GM08714 (cell line): ENCODE data around the gene CRYGB.
"Not testable (repeated sequence)": the region's sequence is repeated elsewhere in the genome, so short reads cannot be mapped to it uniquely, and the experiment has no call there.

Source experiments
- H3K4me3 ChIP-seq: fragments of 200-500 bp; sonication (Bioruptor generic); 2 replicates; pipeline ENCODE4 v1.5.1; 2014; ENCODE audit warnings: mild to moderate bottlenecking, low read length, inconsistent platforms
- ZNF274 ChIP-seq: IDR thresholded peaks from 2 replicates; pipeline ENCODE4 v1.6.1; 2012; ENCODE audit warnings: mild to moderate bottlenecking, low read depth, low read length

The CRYGB gene

DNA sequence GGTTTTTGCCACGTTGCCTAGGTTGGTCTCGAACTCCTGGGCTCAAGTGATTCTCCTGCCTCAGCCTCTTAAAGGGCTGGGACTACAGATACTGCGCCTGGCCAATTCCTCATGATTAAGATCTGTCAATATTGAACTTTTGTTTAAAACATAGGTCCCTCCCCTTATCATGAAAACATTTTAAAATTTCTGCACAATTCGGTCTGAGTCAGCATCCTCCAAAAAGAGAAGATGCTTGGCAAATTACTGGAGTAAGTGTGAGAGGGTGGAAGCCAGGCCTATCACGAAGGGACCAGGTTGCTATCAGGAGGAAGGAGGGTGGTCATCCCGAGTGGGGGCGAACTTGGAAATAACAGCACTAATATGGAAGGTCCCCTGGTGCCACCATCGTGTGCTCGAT is 28.2 kb upstream of the CRYGB start:
- H3K4me3 ChIP-seq, result no peak overlapping the region
- TF ChIP-seq ZNF274, result no peak

DNA sequence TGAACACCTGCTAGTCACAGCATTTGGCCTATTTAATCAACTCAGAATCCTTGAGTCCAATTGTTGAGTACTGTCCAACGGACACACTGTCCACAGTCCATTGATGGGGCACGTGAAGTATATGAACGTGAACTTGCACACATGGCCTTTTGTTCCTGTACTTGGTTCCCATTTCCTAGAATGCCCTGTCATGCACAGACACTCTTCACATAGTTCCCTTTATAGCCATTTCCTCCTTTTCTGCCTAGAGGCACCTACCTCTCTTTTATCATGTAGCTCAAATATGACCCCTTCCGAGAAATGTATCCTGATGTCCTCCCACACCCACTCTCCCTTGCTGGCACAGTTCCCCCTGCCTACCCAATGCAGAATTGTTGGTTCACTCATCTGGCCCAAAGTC is 26.2 kb upstream of the CRYGB start:
- H3K4me3 ChIP-seq, result no peak overlapping the region
- no peak for TF ChIP-seq ZNF274

DNA sequence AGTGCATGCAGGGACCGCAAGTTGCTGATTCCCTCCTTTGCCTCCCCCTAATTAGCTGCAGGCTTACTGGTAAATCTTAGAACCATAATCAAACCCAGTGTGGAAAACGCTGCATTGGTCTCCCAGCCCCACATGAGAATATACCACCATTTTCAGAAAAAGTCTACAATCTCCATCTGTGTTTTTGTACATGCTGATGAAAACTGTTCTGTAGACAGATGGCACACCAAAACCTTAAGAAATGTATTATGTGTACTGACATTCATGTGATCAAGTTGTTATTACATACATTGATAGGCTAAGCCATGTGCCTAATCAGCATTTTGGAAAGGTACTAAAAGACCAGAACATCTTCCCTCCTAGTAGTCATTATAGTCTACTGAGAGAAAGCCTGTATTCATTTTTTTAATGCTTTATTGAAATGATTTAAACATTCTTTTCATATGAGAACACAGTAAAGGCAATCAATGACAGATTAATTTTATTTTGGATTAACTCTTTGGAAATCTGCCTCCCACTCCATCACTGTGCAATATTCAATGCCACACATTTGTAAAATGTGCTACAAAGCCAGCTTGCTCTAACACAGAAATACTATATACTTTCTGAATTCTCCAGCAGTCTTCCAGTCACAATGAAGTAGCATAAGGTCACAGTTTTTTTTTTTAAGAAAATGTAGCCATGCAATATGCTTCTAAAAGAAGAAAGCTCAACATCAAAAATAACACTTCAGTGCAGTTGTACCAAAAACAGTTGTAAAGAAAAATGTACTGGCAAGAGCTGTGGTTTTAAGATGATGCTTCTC is 19.2 kb upstream of the CRYGB start:
- no peak for TF ChIP-seq ZNF274
- no peak overlapping the region for H3K4me3 ChIP-seq

DNA sequence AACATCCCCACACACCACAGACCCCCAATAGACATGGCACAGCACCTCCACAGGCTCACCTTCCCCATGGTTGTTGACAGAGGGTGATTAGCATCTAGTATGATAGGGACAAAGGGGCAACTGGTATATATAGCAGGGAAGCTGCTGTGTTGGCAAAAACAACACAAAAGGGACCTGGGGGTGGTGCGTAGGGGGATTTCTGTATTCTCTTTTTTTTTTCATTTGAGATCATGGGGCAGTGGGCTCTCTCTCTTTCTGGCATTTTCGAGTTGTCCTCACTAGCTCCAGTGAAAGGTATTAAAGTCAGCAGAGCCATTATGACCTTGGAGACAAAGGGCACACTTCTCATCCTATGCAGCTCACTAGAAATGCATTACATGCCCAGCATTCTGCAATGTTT is 17.5 kb upstream of the CRYGB start, which contains the start of gene CRYGA:
TSS of gene CRYGA (minus strand) at position 101 of the 400 bp plus-strand sequence. CDS start at position 68, 33 bp downstream.
- H3K4me3 ChIP-seq, result no peak within 1 kb of the TSS
- TF ChIP-seq ZNF274, result no peak

DNA sequence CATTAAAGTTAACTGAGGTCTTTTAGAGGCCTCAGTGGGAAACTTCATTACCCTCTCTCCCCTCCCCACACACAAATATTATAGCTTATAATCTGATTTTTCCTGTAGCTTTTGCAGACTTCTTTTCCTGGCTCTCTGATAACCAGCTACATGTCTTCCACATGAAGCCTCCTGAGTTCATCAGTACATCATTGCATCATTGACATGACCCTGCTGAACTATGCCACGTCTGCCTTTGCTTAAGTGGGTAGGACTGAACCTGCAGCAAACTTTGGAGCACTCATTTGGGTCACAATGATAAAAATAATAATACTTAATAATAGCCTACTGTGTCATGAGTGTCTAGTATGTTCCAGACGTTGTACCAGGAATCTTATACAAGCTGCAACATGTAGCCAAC is 10.5 kb upstream of the CRYGB start:
- H3K4me3 ChIP-seq, result no peak overlapping the region
- TF ChIP-seq ZNF274, result no peak

DNA sequence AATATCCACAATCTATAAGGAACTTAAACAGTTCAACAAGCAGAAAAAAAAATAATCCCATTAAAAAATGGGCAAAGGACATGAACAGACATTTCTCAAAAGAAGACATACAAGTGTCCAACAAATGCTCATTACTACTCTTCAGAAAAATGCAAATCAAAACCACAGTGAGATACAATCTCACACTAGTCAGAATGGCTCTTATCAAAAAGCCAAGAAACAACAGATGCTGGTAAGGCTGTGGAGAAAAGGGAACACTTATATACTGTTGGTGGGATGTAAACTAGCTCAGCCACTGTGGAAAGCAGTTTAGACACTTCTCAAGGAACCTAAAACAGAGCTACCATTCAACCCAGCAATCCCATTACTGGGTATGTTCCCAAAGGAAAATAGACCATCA is 7.2 kb upstream of the CRYGB start:
- H3K4me3 ChIP-seq, result no peak overlapping the region
- TF ChIP-seq ZNF274, result no peak

DNA sequence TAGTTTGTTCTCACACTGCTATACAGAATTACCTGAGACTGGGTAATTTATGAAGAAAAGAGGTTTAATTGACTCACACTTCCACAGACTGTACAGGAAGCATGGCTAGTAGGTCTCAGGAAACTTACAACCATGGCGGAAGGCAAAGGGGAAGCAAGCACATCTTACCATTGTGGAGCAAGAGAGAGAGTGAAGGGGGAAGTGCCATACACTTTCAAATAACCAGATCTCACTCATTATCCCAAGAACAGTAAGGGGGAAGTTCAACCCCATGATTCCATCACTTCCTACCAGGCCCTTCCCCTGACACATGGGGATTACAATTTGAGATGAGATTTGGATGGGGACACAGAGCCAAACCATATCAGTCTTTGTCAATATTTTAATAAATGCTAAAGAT is 5.0 kb upstream of the CRYGB start:
- H3K4me3 ChIP-seq, result no peak overlapping the region
- no peak for TF ChIP-seq ZNF274

DNA sequence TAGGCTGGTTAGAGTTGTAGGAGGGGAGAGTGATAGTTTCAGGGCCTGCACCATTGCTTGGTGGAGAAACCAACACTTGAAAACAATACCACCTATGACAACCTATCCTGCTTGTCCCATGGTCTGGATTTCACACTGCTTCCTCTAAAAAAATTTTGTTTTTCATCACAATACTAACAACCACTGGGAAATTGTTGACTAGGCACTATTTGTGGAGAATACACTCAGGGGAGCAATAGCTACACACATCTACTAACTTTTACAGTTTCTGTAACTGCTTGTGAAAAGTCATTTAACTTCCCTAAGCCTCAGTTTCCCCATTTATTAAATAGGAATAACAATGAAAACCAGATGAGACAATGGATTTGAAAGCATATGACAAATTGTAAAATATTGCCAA is 4.1 kb upstream of the CRYGB start:
- TF ChIP-seq ZNF274, result no peak
- H3K4me3 ChIP-seq, result no peak overlapping the region

DNA sequence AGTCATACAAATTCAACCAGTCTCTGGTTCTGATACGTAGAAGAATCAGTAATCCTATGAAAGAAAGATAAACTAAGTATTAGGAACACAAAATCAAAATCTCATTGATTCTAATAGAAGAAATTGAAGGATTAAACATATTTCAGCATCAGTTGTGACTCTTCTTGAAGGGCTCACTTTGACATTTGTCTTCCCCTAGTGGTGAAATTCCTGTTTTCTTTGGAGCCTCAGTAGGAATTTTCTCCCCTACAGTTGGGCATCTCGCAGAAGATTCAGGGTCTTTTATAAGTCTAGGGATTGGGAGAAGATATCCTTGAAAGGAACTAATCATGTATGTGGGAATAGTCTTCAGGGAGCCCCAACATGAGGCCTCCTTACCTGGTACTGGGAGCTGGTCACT is 2.8 kb upstream of the CRYGB start:
- H3K4me3 ChIP-seq, result no peak overlapping the region
- TF ChIP-seq ZNF274, result no peak

DNA sequence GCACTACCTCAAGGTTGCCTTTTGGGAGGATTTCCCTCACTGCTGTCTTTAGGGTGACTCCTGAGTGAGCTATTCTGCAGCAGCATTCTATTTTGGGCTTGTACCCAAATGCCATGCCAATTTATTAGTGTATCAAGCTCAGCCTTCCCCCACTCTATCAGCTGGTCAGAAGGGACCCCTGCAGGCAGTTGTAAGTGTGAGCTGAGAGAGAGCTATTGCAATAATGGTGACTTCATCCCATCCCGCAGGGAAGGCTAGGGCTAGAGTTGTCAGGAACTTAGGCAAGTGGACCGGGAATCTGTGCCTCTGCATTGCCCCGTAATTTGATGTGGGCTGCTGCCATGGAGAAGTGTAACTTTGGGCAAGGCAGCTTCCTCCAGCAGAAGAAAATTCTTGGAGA is 1.8 kb upstream of the CRYGB start:
- TF ChIP-seq ZNF274, result no peak
- no peak overlapping the region for H3K4me3 ChIP-seq

DNA sequence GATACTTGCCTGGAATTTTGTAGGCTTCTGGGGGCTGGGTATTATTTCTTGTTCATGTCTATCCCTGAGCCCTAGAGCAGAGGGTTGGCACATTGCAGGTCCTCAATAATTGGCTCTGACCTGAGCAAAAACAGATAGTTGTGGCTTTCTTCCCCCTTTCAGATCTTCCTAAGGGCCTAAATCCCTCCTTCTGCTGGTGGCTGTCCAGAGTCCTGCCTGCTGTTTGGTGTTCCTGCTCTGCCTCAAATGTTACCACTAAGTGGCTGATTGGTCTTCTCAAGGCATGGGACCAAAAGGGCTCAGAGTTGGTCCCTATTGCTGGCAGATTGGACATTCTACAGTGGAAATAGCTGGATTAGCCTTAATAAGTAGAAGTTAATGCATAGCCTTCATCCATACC is 1.1 kb upstream of the CRYGB start:
- no peak overlapping the region for H3K4me3 ChIP-seq
- TF ChIP-seq ZNF274, result no peak

DNA sequence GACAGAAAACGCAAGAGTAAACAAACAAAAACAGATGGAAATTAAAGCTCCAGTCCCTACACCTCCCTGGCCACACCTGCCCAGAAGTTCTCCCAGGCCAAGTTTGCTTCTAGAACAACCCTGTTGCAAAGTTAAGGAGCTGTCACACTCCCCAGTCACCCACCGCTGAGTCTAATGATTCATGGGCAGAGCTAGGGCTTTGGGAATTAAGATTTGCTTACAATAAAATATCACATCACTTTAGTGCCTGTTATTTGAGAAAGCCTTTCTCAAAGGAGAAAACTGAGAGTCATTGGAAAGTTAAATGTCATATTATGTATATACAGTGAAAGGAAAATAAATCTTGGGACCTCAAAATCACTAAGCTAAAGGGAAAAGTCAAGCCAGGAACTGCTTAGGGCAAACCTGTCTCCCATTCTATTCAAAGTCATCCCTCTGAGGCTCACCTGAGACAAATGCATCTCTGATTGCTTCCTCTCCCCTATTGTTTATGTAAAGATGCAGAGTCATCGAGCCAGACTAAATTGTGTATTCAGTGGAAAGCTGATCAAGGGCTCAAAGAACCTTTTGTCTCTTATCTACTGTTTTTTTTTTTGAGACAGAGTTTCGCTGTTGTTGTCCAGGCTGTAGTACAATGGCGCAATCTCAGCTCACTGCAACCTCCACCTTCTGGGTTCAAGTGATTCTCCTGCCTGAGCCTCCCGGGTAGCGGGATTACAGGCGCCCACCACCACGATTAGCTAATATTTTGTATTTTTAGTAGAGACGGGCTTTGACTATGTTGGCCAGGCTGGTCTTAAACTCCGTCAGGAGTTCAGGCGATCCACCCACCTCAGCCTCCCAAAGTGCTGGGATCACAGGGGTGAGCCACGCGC is 2.8 kb downstream of the CRYGB start:
- H3K4me3 ChIP-seq, result no peak overlapping the region
- no peak for TF ChIP-seq ZNF274

DNA sequence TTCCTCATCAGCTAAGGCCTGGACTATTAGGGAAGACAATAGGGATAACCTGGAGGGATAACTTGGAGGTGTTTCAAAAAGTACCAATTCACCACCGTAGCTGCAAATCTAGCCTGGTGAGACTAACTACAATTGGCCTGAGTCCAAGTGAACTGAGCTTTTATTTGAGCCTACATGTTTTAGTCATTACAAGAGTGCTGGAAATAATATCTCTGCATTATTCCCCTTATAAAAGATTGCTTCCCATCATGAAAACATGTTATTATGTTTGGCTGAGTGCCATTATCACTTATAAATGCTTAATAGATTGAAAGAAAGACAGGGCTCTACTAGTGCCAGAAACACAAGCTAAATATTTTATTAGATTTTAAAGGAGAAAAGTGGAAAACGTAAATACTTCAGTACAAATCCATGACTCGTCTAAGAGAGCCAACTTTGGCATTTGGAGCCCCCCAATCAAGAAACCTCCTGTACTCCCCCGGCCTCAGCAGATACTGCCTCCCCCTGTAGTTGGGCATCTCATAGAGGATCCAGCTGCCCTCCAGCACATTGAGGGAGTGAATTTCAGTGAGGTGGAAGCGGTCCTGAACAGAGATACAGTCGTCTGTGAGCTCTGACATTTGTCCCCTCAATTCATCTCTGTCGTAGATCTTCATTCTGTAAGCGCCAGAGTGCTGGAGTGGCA is 3.6 kb downstream of the CRYGB start:
- no peak overlapping the region for H3K4me3 ChIP-seq
- no peak for TF ChIP-seq ZNF274

DNA sequence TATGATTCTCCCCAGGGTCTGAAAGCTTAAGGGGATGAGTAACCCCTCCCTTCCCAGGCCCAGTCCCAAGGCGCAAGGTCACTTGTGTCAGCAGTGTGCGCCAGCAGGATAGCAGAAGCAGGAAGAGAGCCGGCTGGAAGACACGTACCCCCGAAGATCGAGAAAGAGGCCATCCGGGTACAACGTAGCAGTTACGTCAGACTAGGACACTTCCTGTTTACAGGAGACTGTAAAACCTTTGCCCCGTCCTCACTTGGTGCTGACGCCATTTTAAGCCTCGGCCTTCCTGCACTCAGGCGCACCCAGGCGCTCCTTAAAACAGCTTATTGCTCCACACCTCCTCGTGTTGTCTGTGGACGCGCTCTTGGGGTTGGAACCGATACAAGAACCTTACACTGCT is 6.5 kb downstream of the CRYGB start:
- H3K4me3 ChIP-seq, result no peak overlapping the region
- no peak for TF ChIP-seq ZNF274

DNA sequence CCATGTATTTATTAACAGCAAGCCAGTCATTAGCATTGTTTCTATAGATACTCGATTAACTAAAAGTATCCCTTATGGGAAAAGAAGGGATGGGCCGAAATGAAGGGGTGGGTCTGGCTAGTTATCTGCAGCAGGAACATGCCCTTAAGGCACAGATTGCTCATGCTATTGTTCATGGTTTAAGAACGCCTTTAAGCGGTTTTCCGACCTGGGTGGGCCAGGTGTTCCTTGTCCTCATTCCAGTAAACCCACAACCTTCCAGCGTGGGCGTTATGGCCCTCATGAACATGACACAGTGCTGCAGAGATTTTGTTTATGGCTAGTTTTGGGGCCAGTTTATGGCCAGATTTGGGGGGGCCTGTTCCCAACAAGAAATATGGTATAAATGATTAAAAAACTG is 7.6 kb downstream of the CRYGB start:
- not testable (repeated sequence) for H3K4me3 ChIP-seq
